GM20431 (cell line): ENCODE measurements around the gene TAS2R1.
"Not testable (repeated sequence)": the region's sequence is repeated elsewhere in the genome, so short reads cannot be mapped to it uniquely, and the experiment has no call there.

Source experiments
- in situ Hi-C: fragments of 300-500 bp; cut with MseI, MboI; formaldehyde crosslinking; loops from one replicate; pipeline ENCODE4 v1.15.0; 2020; ENCODE audit warnings: low sequenced_read_pairs; ENCODE audit not compliant: unreplicated experiment

Gene TAS2R1

DNA sequence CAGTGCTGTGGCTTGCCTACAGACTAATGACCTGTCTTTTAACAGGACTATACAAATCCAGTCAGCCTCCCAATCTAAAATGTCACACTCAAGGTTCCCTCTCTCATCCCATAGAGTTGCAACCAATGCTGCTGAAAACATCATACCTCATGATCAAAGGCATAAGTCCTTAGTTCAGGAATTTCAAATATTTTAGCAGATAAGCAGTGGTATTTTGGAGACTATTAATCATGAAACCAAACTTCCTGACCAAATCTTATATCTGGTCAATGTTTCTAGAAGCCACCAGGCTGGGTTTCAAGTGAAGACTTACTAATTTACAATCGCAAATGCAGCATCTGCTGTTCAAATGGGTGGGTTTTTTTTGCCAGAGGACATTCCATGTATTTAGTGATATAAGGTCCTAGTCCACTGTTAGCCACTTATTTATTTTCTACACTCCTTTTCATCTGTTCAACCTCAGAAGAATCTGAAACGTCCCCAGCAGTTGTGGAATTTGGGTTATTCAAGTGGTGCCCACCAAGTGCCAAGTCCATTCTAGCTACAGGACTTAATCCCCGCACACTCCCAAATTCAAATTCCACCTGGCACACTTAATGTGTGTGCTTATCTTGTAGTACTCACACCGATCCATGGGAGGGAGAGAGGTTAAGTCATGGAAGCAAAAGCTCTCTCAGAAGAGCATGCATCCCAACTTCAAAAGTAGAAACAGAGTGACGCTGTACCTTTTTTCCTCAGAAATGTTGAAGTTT is 5.8 kb downstream of the TAS2R1 start:
- in situ Hi-C loops = no loop called here

DNA sequence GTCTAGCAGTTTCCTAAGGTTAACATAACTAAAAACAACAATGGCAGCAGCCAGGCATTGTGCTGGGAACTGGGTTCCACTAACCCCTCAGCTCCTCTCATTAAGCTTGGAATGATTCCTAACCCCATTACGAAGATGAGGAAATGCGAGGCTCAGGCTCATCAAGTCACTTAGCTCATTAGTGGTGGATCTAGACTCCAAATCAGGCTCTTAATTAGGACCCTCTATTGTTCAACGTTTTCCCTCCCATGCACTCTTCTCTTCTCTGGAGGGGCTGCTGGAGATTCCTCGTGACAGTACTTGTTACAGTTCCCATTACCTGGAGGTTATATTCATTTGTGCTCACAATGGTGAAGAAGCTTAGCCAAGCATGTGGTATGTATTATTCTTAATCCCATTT is 6.5 kb downstream of the TAS2R1 start:
- in situ Hi-C loops = no loop called here

DNA sequence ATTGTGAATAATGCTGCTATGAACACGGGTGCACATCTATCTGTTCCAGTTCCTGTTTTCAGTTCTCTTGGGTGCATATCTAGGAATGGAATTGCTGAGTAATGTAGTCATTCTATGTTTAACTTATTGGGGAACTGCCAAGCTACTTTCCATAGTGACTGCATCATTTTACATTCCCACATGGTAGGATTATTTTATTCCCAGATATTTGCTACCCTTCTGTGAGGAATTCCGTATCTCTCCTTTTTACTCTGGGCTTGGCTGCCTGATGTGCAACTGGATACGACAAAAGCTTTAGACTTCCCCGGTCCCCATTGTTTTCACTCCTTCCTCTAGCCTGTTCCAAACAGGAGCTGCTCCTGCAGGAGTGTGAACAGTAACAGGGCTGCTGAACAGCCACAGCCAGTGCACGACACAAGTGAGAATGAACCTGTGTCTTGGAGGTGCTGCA is 7.2 kb downstream of the TAS2R1 start:
- in situ Hi-C loops = no loop called here

DNA sequence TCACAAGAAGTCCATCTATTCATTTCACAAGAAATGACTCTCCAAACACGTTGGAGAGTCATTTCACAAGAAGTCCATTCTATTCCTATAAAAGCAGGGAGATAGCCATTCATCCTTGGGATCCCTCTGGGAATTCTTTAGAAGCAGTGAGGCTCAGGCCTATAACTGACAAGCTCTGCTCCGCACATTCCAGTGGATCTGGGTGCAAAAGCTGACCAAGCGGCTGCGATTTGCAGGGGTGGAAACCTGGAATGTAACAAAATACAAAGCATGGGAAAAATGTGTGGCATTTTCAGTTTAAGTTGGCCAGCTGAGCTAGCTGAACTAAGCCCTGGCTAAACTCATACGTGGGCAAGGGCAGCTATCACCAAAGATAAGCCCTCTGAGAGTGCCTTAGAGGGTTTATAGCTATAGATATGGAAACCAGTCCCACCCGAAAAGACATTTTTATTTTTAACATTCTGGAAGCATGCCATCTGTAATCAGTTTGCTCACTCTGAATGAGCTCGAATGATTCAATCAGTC is 8.7 kb downstream of the TAS2R1 start:
- in situ Hi-C loops = no loop called here

DNA sequence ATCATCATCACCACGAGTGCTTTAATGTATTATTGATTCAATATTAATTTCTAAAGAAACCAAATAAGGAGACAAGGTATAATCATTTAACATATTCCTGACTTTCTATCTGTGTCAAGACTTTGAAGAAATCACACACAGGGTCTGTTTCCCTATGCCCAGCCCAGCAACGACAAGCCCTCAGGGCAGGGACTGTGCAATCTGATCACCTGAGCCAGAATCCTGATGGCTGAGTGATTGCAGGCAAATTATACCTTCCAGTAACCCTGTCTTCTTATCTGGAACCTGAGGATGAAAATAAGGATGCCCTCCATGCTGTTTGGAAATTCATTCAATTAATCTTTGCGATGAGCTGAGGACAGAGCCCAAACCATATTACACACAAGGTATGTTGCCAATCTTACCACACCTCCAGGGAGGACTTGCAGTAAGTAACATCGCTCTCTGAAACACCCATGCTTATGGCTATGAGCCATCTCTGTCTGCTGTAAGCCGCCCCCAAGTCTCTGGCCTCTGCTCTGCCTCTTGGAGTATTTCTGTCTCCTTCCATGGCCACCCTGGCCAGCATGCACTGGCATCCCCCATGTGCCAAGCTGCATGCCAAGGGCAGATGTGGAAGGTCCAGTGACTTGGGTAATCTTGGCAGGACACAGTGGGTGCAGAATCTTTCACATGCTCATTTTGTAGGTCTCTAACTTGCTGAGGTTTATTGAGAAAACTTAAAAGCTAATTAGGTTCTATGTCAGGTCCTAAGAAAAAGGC is 10.6 kb downstream of the TAS2R1 start:
- in situ Hi-C loops = no loop called here

DNA sequence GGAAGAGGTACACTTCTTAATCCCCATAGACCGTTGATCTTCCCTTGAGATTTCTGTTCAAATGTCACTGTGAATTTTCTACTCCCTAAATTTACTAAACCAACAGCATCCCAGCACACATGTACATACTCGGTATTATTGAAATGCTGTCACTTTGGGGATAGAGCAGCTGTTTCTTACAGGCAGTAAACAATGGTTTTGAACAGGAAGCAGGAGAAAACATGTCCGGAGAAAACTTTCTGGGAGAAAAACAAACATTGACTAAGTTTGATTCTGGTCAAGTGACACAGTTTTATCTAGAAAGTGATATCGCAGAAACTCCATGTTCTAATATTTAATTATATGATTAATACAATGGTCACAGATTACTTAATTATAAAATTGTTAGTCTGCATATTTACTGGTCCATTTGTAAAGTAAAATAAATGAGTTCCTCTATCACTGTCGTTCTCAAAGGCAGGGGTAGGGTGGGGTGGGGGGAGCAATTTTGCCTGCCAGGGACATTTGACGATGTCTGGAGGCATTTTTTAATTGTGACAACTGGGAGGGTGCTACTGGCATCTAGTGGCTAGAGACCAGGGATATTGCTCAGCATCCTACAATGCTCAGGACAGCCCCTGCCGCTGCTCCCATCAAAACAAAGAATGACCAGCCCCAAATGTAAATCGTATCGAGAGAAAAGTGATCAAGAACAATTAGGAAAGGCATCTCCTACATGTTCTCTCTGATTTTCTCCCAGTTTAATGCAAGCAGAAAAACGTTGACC is 12.2 kb downstream of the TAS2R1 start:
- in situ Hi-C loops = no loop called here

DNA sequence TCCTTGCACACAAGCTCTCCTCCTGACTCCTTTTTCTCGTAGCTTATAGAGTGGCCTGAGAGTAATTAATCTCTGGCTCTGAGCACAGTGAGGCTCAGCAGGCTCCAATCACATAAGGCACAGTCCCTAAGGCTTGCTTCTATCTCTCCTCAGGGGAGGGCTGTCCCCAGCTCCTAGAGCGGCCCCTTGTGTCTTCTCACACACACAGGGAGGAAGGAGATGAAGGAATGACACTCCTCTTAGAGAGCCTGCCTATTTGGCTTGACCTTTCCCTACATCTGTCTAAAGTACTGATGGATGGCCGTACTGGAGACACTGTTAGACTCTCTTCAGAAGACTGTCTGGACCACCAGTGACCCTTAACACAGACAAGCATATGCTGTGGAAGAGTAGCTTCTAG is 12.9 kb downstream of the TAS2R1 start:
- in situ Hi-C loops = no loop called here

DNA sequence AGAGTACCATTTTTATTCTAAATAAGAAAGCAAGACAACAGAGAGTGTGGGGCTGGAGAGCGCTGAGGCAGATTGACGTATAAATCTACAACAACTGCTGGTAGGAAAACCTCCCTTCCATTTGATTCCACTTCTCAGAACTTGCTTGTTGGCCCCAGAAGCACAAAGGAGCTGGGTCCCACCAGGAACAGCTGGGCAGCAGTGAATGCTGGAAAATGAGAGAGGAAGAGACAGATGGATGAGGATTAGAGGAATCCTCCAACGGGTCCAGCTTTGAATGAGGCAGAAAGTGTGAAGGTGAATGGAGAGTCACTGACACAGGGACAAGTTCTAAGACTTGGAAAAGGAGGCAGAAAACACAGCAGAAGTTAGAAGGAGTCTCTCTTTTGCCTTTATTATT is 14.8 kb downstream of the TAS2R1 start:
- in situ Hi-C loops = no loop called here

DNA sequence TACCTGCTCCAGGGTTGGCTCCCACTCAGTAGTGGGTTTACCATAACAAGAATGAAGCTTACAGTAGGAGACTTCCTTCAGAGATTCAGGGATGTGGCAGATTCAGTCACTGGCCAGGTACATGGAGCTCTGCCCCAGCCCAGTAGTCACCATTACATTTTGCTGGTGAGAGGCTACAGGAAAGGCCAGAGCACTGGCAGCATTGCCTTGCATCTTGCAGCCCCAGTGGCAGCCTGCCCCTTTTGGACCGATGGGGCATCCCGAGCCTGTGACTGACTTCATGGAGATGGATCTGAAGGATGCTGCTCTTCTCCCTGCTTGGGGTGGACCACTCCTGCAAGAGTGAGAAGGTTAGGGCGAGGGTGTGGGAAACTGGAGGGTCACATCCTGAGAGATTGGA is 16.8 kb downstream of the TAS2R1 start:
- in situ Hi-C loops = no loop called here

DNA sequence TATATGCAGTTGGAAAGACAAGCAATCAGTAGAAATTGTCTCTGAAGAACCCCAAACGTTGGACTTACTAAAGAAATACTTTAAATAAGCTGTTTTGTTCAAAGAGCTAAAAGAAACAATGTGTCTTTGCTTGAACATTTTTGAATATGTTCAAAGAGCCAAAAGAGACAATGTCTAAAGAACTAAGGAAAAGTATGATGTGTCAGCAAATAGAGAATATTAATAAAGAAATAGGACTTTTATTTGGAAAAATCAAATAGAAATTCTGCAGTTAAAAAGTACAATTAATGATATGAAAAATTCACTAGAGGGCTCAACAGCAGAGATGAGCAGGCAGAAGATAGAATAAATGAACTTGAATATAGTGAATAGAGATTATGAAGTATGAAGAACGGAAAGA is 19.2 kb downstream of the TAS2R1 start:
- in situ Hi-C loops = no loop called here

DNA sequence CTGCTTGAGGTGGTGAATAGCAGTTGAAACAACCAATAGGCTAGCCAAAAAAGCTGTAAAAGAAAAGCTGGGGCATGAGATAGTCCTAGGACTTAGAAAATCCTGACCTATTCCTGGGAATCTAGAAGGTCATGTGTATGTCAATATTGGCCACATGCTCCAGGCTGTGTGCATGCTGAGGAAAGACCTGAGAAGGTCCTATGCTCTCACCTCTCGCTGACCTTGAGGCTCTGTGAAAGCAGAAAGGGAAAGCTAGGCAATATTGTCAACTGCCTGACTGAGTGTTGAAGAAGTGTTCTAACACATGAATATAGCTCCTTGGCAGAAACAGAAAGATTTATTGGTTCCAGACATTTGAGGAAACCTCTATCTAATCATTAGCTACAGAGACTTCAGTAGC is 19.8 kb downstream of the TAS2R1 start:
- in situ Hi-C loops = no loop called here

DNA sequence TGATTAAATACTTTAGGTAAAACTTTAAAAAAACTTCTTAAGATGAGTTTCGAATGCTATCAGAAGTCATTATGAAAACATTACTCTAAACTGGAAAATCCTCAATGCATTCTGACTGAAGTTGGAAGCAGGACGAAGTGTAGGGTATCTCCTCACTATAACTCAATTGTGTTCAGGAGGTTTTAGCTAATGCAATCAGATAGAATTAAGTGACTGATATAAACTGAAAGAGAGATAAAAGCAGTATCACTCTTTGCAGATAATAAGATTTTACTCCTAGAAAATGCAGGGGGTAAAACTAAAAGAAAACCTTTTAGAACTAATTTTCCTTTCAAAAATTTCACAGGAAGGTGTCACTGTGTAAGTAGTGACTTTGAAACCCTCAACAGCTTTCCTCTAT is 22.1 kb downstream of the TAS2R1 start:
- in situ Hi-C loops = no loop called here

DNA sequence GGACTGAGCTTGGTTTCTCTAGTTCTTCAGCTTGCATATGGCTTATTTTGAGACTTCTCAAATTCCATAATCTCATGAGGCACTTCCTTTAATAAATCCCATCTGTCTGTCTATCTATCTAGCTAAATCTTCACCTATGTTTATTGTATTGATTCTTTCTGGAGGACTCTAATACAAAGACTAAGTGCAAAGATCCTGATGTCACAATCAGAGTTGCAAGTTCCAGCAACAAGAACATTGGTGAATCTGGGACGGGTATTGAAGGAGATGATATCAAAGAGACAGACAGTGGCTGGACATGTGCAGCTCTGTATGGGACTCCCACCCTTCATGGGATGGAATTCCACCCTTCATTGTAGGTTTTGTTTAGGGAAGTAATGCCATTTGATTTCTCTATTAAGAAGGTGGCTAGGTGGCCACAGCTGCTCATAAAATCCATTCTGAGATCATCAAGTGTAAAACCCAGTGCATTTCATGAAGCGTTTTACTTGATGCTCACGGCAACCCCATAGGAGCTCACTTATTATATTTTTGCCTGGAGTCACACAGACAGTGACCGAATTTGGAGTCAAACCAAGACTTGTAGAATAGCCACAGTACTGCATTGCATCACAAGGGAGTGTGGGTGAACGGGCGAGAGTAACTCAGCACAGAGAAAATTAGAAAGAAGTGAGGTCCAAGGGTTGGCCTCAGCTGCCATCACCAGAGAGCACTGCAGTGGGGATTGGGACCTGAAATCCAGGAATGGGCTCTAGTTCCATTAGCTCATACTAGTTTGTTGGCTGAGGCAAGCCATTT is 24.9 kb downstream of the TAS2R1 start:
- in situ Hi-C loops = no loop called here

DNA sequence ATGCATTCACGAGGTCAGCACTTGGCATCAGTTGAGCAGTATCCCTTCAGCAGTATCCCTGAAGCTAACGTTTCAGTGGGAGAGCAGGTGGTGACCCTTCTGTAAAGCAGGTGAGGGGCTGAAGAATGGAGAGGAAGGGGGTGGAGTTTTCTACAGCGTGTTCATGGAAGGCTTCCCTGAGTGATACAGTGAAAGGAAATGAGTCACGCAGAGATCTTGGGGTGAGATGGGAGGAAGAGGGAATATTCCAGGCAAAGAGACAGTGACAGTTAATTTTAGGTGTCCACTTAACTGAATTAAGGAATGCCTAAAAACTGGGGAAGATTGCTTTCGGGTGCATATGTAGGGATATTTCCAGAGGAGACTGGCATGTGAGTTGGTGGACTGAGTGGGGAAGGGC is 25.7 kb downstream of the TAS2R1 start:
- in situ Hi-C loops = no loop called here

DNA sequence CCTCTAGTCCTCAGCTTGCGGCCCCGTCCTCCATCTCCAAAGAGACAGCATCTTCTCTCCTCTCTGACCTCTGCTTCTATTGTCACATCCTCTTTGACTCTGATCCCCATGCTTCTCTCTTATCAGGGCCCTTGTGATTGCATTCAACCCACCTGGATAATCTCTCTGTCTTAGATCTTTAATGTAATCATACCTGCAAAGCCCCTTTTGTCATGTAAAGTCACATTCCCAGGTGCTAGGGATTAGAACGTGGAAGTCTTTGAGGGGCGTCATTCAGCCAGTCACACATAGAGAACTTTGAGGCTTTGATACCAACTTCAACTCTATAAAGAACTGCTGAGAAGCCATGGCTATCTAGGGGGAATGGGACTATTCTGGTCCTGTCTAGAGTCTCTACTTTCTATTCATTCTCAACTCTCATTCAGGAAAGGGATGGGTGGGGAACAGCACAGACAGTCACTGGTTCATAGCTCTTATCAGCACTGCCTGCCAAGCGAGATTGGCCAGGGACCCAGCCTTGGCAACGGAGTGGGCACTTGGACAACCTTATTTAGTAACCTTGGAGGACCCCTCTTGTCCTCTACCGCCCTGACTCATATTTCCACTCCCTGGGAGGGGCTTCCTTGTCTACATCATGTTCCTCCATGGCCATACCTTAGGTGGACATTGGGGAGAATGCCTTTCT is 29.0 kb downstream of the TAS2R1 start:
- in situ Hi-C loops = no loop called here

DNA sequence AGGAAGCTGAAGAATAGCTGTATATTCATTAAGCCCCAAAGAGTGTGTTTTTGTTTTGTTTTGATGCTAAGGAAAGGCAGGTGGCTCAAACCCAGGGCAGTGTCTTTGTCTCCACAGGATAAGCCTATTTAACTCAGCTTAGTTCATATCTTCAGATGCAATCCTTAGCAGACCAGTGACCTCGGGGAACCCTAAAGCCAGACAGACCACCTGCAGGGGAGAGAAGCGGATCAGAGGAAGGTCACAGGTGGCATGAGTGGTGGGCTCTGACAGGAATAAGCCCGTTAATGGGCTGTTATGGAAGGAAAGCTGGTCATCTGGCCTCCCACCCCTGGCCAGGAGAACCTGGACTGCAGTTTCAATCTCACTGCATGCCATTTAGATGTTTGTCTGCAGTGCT is 30.8 kb downstream of the TAS2R1 start:
- in situ Hi-C loops = no loop called here

DNA sequence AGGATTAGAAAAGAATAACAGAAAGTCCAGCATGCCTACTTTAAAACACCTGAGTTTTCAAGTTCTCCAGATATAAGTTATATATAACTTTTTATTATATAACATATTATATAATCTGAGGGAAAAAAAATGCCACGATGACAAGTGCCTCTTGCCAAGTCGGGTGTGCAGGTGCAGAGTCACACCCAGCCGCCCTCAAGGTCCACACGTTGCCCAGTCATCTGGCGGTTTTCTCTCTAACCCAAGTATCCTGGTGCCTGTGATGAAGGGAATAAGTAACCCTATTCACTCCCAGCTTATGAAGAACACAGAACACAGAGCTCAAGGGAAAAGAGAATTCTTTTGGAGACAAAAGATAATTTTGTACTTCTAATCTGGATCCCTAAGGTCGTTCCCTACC is 31.8 kb downstream of the TAS2R1 start:
- in situ Hi-C loops = not testable (repeated sequence)

DNA sequence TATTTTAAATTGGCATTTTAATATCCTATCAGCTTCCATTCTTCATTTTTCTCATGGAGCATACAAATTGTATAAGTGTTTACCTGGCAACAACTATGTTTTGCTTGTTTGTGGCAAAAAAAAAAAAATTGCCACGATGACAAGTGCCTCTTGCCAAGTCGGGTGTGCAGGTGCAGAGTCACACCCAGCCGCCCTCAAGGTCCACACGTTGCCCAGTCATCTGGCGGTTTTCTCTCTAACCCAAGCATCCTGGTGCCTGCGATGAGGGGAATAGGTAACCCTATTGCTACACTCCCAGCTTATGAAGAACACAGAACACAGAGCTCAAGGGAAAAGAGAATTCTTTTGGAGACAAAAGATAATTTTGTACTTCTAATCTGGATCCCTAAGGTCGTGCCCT is 32.8 kb downstream of the TAS2R1 start:
- in situ Hi-C loops = not testable (repeated sequence)

DNA sequence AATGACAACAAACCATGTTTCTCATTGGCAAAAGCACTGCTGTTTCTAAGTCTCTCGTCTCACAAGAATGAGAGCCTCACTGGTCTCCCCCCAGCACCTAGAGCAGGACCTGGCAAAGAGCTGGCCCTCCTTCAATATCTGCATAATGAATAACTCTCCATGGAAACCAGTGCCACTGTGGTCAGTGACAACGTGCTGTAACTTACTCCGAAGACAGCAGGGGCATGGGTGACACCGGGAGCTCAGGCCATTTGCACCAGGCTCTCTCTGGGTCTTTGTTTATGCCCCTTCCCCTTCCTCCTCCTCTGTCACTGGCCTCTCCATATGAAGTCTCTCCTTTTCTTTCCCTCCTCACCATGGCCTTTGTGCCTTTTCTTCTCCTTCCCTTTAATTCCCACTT is 33.3 kb downstream of the TAS2R1 start:
- in situ Hi-C loops = no loop called here
